ENCODE data around the gene ZNF628.

The ZNF628 gene

DNA sequence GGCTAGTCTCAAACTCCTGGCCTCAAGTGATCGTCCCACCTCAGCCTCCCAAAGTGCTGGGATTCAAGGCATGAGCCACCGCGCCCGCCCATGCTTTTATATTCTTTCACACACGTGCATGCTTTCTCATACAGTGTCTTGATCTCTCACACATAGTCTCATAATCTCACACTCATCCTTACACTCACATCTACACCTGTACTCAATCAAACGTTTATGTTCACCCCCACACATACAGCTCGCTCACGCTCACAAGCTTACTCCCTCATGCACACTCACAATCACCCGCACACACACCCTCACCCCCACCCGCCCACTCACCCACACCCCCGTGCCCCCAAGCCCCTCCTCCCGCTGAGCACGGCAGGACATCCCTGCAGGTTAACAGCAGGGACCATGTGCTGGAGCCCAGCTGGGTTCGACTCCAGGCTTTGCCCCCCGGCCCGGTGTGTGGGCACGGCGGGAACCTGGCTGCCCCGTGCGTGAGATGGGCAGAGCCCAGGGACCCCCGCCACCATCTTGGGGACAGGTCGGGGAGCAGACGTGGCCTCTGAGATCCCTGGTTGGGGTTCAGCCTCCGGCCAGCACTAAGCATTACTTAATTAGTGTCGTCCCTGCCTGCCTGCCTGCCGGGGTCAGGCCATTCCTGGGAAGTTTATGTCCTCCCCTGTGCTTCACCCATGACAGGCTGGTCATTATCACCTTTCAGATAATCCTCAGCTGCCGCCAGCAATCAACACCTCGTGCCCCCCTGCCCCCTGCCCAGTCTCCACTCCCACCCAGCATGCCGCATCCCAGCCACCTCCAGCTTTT is 49.1 kb downstream of the ZNF628 start:
- peak; percentile 62 for DNase-seq
- Histone ChIP-seq H3K27me3 (ENCODE audit: insufficient read depth, low read depth, severe bottlenecking) (no peaks in the 10 kb centered on the region), H3K9me3 (ENCODE audit: severe bottlenecking) (no peaks in the 10 kb centered on the region), H3K4me3 (ENCODE audit: low read depth, low read length) (no peak overlapping the region), H3K36me3 (no peaks in the 10 kb centered on the region), H3K27ac (peak overlapping the region; percentile 71)
- TF ChIP-seq, protein P1, sequence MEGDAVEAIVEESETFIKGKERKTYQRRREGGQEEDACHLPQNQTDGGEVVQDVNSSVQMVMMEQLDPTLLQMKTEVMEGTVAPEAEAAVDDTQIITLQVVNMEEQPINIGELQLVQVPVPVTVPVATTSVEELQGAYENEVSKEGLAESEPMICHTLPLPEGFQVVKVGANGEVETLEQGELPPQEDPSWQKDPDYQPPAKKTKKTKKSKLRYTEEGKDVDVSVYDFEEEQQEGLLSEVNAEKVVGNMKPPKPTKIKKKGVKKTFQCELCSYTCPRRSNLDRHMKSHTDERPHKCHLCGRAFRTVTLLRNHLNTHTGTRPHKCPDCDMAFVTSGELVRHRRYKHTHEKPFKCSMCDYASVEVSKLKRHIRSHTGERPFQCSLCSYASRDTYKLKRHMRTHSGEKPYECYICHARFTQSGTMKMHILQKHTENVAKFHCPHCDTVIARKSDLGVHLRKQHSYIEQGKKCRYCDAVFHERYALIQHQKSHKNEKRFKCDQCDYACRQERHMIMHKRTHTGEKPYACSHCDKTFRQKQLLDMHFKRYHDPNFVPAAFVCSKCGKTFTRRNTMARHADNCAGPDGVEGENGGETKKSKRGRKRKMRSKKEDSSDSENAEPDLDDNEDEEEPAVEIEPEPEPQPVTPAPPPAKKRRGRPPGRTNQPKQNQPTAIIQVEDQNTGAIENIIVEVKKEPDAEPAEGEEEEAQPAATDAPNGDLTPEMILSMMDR (IDR thresholded peaks at IDR 0.05; ENCODE audit: low read depth, low read length): no peak

DNA sequence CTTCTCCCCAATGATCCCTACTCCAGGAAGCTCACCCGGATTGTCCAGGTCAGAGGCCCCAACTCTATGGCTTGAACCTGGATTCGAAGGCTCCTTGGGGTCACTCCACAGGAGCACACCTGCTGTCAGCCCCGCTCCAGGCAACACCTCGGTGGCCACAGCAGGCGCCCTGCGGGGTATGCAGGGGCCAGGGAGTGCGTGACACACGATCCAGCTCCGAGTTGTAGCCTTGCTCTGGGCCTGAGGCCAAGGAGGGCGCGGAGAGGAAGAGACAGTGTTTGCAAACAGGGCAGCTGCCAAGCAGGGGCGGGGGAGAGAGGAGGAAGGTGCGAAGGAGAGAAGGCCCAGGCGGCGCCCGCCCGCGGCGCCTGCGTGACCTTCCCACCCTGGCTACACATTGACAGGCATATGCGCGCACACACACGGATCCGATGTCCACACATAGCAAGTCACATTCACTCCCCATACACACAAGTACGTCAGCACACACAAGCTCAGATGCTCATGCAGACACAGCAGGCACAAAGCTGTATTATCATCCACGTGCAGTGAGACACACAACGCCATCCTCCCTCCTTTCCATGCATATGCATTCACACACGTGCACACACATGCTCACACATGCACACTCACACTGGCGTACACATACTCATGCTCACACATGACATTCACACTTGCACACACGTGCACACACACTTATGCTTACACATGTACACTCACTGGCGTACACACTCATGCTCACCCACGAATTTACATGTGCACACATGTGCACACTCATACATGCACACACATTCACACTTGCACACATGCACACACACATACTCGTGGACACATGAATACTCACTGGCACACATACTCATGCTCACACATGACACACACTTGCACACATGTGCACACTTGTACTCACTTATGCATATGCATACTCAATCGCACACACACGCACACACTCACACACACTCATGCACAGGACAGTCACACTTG is 50.1 kb downstream of the ZNF628 start:
- no peaks in the 10 kb centered on the region for H3K27me3 ChIP-seq (ENCODE audit: insufficient read depth, low read depth, severe bottlenecking)
- DNase-seq: peak; percentile 67
- H3K36me3 ChIP-seq: no peaks in the 10 kb centered on the region
- TF ChIP-seq, protein P1 (IDR thresholded peaks at IDR 0.05; ENCODE audit: low read depth, low read length): no peak
- peak overlapping the region; percentile 71 for H3K27ac ChIP-seq
- no peaks in the 10 kb centered on the region for H3K9me3 ChIP-seq (ENCODE audit: severe bottlenecking)
- H3K4me3 ChIP-seq (ENCODE audit: low read depth, low read length): no peak overlapping the region

GRCh38 chr19:55527197-55528029 is 51.0 kb downstream of the ZNF628 start:
- TF ChIP-seq, protein P1 (IDR thresholded peaks at IDR 0.05; ENCODE audit: low read depth, low read length): no peak
- H3K27ac ChIP-seq: no peak overlapping the region
- H3K4me3 ChIP-seq (ENCODE audit: low read depth, low read length): no peak overlapping the region
- no peaks in the 10 kb centered on the region for H3K36me3 ChIP-seq
- no peaks in the 10 kb centered on the region for H3K27me3 ChIP-seq (ENCODE audit: insufficient read depth, low read depth, severe bottlenecking)
- DNase-seq: no peak
- no peaks in the 10 kb centered on the region for H3K9me3 ChIP-seq (ENCODE audit: severe bottlenecking)

- Histone ChIP-seq H3K27ac (peak overlapping the region; percentile 80), H3K4me3 (ENCODE audit: low read depth, low read length) (peak overlapping the region; percentile 4), H3K27me3 (ENCODE audit: insufficient read depth, low read depth, severe bottlenecking) (no peaks in the 10 kb centered on the region), H3K36me3 (no peaks in the 10 kb centered on the region), H3K9me3 (ENCODE audit: severe bottlenecking) (no peaks in the 10 kb centered on the region)
- peak; percentile 89 for DNase-seq
- TF ChIP-seq, protein P1 (IDR thresholded peaks at IDR 0.05; ENCODE audit: low read depth, low read length): no peak
Observed at GRCh38 chr19:55528030-55528803, 51.8 kb downstream of the ZNF628 start.
